Stomach (tissue), 4 donors: ENCODE results near the gene EDEM3.

Experiments
- CTCF ChIP-seq, 7 experiments: fragments of 450-650 bp in 4 of 7; fragments of 200-600 bp in 3 of 7; sonication (generic) in 3 of 7; IDR thresholded peaks; one replicate each; pipeline ENCODE4 v1.5.1; 2016 to 2019; ENCODE audit warnings: antibody characterized with exemption in 7 of 7, control low read depth in 2 of 7, mild to moderate bottlenecking in 1 of 7
- EP300 ChIP-seq: sonication (generic); formaldehyde crosslinking; IDR thresholded peaks from one replicate; pipeline ENCODE4 v1.6.1; 2017; ENCODE audit warnings: antibody characterized with exemption
- POLR2A ChIP-seq, 4 donors: fragments of 450-650 bp; IDR thresholded peaks; one replicate each; pipeline ENCODE4 v1.6.1; 2016; ENCODE audit warnings: antibody characterized with exemption in 4 of 4, control low read depth in 2 of 4, mild to moderate bottlenecking in 1 of 4, moderate library complexity in 1 of 4

- no peak for TF ChIP-seq POLR2A (IDR thresholded peaks at IDR 0.05)
- TF ChIP-seq CTCF (IDR thresholded peaks at IDR 0.05) = no peak
- TF ChIP-seq EP300 = no peak
Measured at GRCh38 chr1:184759651-184760050, 5.0 kb upstream of the EDEM3 start.
